GM12874 (cell line): ENCODE data around the gene PNPLA7.

Experiments used
- TF ChIP-seq, protein P1 (sequence below): IDR thresholded peaks from 2 replicates; pipeline ENCODE4 v1.5.1; 2011; ENCODE audit warnings: low read depth, mild to moderate bottlenecking, control low read depth, low read length, moderate library complexity; ENCODE audit not compliant: insufficient read depth

Gene PNPLA7

DNA sequence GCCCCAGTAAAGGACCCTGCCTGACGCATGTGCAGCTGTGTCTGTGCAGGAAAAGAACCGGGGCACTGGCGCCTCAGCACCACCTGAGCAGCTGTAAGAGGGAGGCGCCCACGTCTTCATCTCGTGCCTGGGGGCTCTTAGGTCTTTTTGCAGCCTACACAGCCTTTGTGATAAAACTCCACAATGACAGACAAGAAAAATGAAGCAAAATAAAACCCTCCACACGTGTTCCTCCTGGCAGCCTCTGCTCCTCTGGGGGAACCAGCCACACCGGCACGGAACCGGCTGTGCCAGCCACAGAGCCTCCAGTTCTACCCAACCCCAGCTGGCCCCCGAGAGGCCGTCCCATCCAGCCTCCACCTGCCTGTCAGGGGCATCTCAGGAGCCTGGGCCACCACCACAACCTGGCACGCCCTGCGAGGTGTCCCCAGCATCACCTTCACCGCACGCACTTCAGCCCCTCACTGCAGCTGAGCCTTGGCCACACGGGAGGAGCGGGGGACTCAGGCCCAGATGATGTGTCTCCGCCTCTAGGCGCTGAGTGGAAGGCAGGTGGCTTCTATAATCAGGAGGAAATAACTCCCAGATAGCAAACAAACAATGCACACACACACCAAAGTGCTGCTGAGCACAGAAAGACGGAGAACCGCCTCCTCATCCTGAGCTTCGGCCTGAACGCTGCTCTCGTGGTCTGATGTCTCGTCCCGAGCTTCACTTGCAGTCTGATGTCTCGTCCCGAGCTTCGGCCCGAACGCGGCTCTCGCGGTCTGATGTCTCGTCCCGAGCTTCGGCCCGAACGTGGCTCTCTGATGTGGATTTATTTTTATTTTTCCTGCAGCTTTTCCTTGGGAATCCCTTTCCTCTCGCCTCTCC, 62.5 kb downstream of the PNPLA7 start:
- TF ChIP-seq, protein P1, sequence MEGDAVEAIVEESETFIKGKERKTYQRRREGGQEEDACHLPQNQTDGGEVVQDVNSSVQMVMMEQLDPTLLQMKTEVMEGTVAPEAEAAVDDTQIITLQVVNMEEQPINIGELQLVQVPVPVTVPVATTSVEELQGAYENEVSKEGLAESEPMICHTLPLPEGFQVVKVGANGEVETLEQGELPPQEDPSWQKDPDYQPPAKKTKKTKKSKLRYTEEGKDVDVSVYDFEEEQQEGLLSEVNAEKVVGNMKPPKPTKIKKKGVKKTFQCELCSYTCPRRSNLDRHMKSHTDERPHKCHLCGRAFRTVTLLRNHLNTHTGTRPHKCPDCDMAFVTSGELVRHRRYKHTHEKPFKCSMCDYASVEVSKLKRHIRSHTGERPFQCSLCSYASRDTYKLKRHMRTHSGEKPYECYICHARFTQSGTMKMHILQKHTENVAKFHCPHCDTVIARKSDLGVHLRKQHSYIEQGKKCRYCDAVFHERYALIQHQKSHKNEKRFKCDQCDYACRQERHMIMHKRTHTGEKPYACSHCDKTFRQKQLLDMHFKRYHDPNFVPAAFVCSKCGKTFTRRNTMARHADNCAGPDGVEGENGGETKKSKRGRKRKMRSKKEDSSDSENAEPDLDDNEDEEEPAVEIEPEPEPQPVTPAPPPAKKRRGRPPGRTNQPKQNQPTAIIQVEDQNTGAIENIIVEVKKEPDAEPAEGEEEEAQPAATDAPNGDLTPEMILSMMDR: no peak

DNA sequence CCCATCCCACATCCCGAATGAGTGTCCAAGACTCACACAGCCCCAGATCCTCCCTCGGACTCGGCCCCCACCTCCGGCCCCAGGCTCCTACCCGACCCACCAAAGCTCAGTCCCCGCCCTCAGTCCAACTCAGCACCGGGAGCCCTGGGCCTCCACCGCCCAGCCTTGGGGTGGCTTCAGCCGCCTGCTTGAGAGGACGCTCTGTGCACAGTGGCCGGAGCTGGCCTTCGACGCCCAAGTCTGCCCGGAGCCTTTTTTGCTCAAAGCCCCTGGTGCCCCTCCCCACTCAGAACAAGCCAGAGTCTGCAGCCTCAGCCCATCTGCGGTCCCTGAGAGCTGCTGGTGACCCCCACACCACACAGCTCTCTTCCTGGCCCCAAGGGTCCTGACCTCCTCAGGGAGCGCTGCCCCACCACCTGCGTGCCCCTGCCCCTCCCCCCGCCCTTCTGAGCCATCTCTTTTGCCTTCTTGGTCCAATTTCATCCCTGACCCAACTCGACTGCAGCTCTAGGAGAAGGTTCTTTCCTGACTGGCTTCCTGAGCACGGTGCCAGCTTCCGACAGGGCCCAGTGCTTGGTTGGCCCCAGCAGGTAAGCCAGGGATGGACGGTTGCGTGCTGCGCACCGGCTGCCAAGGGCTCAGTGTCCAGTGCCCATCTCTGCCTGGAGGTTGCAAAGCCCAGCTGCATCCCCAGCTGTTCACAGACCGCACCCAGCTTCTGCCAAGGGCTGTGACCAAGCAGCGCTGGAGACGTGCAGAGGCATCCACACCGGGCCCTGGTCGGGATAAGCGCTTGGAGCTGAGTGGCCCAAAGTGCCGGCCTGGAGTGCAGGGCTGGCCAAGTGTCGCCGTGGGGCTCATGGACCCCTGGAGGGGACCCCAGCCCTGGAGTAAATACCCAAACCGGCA, 63.4 kb downstream of the PNPLA7 start:
- TF ChIP-seq, protein P1: no peak

DNA sequence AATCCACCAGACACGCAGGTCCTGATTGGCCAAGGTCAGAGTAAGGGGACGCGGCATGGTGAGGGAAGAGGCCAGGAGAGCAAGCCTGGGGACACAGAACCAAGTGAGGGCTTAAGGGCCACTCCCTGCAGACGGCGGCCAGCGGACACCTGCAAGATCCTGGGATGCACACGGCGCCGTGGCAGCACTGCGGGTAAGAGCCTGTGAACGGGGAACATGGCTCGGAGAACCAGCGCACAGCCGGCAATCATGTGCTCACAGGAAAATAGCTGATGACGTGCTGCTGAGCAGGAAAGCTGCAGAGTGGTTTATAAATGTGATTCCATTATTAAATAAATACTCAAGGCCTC, 64.1 kb downstream of the PNPLA7 start:
- TF ChIP-seq, protein P1: no peak

DNA sequence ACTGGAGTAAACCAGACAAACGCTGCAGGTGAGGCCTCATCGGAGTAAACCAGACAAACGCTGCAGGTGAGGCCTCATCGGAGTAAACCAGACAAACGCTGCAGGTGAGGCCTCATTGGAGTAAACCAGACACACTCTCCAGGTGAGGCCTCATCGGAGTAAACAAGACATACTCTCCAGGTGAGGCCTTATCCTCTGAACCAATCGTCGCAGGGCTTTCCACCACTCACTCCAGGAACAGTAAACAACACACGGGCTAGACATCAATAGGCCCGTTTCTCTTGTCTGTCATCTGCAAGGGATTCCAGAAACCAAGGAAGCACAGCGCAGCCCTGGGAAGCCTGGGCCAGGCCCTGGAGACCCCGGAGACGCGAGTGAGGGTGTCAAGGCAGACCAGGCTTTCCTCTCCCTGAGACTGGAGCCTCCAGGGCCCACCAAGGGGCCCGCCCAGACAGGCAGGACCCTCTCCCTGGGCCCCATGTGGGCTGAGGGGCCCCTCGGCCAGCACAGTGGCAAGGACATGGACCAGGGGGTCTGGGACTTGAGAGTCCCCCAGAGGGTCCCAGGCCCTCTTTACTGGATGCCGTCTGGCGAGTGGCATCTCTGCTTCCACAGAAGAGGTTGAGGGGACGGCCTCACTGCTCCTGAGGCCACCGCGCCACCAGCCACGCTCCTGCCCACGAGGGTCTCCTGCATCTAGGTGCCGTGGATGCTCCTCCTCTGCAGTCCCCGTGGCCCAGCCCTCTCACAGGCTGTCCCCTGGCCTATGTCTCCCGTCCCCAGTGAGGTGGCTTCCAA, 64.7 kb downstream of the PNPLA7 start:
- TF ChIP-seq, protein P1: no peak

DNA sequence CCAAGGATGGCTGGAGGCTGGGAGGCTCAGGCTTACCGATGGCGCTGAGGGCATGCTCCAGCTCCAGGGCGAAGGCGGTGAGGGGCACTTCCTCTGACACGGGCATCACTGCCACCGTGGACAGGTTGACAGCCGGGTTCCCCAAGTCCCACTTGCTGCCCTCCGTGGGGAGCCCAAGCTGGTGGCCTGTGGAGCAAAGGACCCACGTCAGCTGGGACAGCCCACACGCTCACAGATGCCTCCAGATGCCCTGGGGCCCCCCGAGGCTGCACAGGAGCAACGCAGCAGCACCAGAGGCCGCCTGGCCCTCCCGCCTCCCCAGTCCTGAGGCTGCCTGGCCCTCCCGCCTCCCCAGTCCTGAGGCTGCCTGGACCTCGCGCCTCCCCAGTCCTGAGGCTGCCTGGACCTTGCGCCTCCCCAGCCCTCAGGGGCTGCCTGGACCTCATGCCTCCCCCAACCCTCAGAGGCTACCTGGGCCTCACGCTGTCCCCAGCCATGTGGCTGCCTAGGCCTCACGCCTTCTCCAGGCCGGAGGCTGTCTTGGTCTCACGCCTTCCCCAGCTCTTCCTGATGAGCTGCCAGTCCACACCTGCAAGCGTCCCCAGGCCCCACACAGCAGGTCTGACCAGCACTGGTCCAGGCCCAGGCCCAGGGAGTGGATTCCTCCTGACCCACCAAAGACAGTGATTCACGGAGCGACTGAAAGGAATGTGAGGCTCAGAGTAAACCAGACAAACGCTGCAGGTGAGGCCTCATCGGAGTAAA, 65.5 kb downstream of the PNPLA7 start:
- TF ChIP-seq, protein P1: no peak

DNA sequence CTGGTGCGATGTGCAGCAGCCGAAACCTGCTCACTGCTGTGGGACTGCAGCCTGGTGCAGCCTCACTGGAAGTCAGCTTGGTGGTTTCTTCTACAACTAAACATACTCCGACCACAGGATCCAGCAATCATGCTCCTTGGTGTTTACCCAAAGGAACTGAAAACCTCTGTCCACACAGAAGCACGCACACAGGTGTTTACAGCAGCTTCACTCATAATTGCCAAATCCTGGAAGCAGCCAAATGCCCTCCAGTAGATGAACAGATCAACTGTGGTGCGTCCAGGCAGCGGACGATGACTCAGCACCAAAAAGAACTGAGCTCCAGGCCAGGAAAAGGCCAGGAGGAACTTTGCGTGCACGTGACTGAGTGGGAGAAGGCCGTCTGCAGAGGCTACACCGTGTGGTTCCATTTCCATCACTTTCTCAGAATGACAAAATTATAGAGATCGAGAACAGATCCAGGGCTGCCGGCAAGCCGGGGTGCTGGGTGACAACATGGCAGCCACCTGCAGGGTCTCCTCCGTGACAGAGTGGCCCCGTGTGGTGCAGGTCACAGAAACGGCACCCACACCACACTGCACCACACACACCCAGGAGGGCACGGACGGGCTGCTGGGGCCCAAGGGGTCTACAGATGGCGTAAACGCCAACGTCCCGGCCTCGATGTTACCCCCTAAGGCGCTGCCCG, 68.0 kb downstream of the PNPLA7 start:
- TF ChIP-seq, protein P1: no peak
